Smooth muscle cell (in vitro differentiated cells): ENCODE measurements around the gene CLDN9. TPM values are rescaled to one million over a fixed set of nuclear protein-coding genes. Genes with fewer than 3 reads are reported as not detected.

Experiments
- DNase-seq: peaks from one replicate; lab custom pipeline; 2025; ENCODE audit not compliant: unreplicated experiment; lab: John Stamatoyannopoulos, UW
- H2AFZ ChIP-seq: fragments of 200-600 bp; sonication (generic); 2 replicates; pipeline ENCODE4 v1.6.0; 2016; ENCODE audit warnings: antibody characterized with exemption, low read depth, mild to moderate bottlenecking
- H3F3A ChIP-seq: fragments of 200-600 bp; sonication (generic); 2 replicates; pipeline ENCODE4 v1.6.0; 2017; ENCODE audit warnings: antibody characterized with exemption, low read depth
- H3K27ac ChIP-seq: fragments of 200-600 bp; sonication (generic); 2 replicates; pipeline ENCODE4 v1.5.1; 2016; ENCODE audit warnings: low read depth, mild to moderate bottlenecking
- H3K27me3 ChIP-seq: fragments of 200-600 bp; sonication (generic); 2 replicates; pipeline ENCODE4 v1.6.1; 2016; ENCODE audit warnings: low read depth, mild to moderate bottlenecking
- H3K36me3 ChIP-seq: fragments of 200-600 bp; sonication (generic); 2 replicates; pipeline ENCODE4 v1.5.1; 2016; ENCODE audit warnings: low read depth
- H3K4me1 ChIP-seq: fragments of 200-600 bp; sonication (generic); 2 replicates; pipeline ENCODE4 v1.5.1; 2016; ENCODE audit warnings: low read depth
- H3K4me2 ChIP-seq: fragments of 200-600 bp; sonication (generic); 2 replicates; pipeline ENCODE4 v1.6.0; 2016; ENCODE audit warnings: mild to moderate bottlenecking
- H3K4me3 ChIP-seq: fragments of 200-600 bp; sonication (generic); 2 replicates; pipeline ENCODE4 v1.5.1; 2016; ENCODE audit warnings: mild to moderate bottlenecking
- H3K79me2 ChIP-seq: fragments of 200-600 bp; sonication (generic); 2 replicates; pipeline ENCODE4 v1.6.0; 2016; ENCODE audit warnings: low read depth, mild to moderate bottlenecking
- H3K9ac ChIP-seq: fragments of 200-600 bp; sonication (generic); 2 replicates; pipeline ENCODE4 v1.6.0; 2016; ENCODE audit warnings: low read depth
- H3K9me3 ChIP-seq: fragments of 200-600 bp; sonication (generic); replicated peaks from 2 replicates; pipeline ENCODE4 v1.5.1; 2016; ENCODE audit warnings: low read depth
- H4K20me1 ChIP-seq: fragments of 200-600 bp; sonication (generic); 2 replicates; pipeline ENCODE4 v1.6.0; 2016; ENCODE audit warnings: low read depth
- CTCF ChIP-seq: fragments of 200-600 bp; sonication (generic); IDR thresholded peaks from 2 replicates; pipeline ENCODE4 v1.5.1; 2017; ENCODE audit warnings: borderline replicate concordance, mild to moderate bottlenecking, antibody characterized with exemption; ENCODE audit not compliant: insufficient read depth, poor library complexity, severe bottlenecking
- WGBS: methylation state at CpG from one replicate; pipeline ENCODE4 v1.1.7; 2016; ENCODE audit warnings: low lambda C conversion rate; 5-methylcytosine and 5-hydroxymethylcytosine counted together
- polyA plus RNA-seq: library from polyadenylated mRNA; unstranded; fragments of >200 nt; fragmentation: Nextera tagmentation; extraction: Ambion mirVana; gene quantifications from 2 replicates; pipeline ENCODE4 v1.2.1, GENCODE V29; 2016
- total RNA-seq: library from RNA; depleted of rRNA; stranded (reverse); fragments of >200 nt; gene quantifications from 2 replicates; pipeline ENCODE4 v1.2.3, GENCODE V29; 2014

CLDN9 gene
- total and polyA plus RNA-seq, 2 experiments from 2014 or later: 0.81 to 1.8 TPM

GRCh38 chr16:3047387-3047720 lies 34.6 kb downstream of the CLDN9 start:
- H4K20me1 ChIP-seq: no peaks in the 10 kb centered on the region
- no peaks in the 10 kb centered on the region for H3F3A ChIP-seq
- 29% methylated on average over 13 of the region's 13 CpGs for WGBS
- no peaks in the 10 kb centered on the region for H3K36me3 ChIP-seq
- DNase-seq: no peak
- H3K9me3 ChIP-seq: no peaks in the 10 kb centered on the region
- no peak for TF ChIP-seq CTCF
- H3K4me1 ChIP-seq: peaks cover 11% of the 10 kb centered on the region
- H3K79me2 ChIP-seq: no peaks in the 10 kb centered on the region
- H3K4me2 ChIP-seq: no peak overlapping the region
- no peak overlapping the region for H3K27ac ChIP-seq
- H3K27me3 ChIP-seq: peaks cover 73% of the 10 kb centered on the region
- no peak overlapping the region for H3K9ac ChIP-seq
- no peak overlapping the region for H3K4me3 ChIP-seq
- no peak overlapping the region for H2AFZ ChIP-seq

- no peaks in the 10 kb centered on the region for H3K9me3 ChIP-seq
- H3K36me3 ChIP-seq: no peaks in the 10 kb centered on the region
- no peak overlapping the region for H2AFZ ChIP-seq
- WGBS: 88% methylated on average over 22 of the region's 26 CpGs
- no peak overlapping the region for H3K4me3 ChIP-seq
- peaks cover 9% of the 10 kb centered on the region for H3K4me1 ChIP-seq
- H3K9ac ChIP-seq: no peak overlapping the region
- no peak overlapping the region for H3K27ac ChIP-seq
- H3K27me3 ChIP-seq: peaks cover 46% of the 10 kb centered on the region
- TF ChIP-seq CTCF: no peak
- H3K4me2 ChIP-seq: no peak overlapping the region
- H3K79me2 ChIP-seq: no peaks in the 10 kb centered on the region
- no peak for DNase-seq
- H3F3A ChIP-seq: no peaks in the 10 kb centered on the region
- H4K20me1 ChIP-seq: no peaks in the 10 kb centered on the region
These were observed 37.3 kb downstream of the CLDN9 start for GRCh38 chr16:3049921-3050481.

GRCh38 chr16:3050487-3050886 lies 37.8 kb downstream of the CLDN9 start:
- H3K4me2 ChIP-seq: no peak overlapping the region
- no peak overlapping the region for H3K9ac ChIP-seq
- TF ChIP-seq CTCF: no peak
- H3K4me3 ChIP-seq: no peak overlapping the region
- no peak for DNase-seq
- no peaks in the 10 kb centered on the region for H4K20me1 ChIP-seq
- H3K9me3 ChIP-seq: no peaks in the 10 kb centered on the region
- H3K79me2 ChIP-seq: no peaks in the 10 kb centered on the region
- no peak overlapping the region for H3K27ac ChIP-seq
- peaks cover 41% of the 10 kb centered on the region for H3K27me3 ChIP-seq
- peaks cover 5% of the 10 kb centered on the region for H3K4me1 ChIP-seq
- H2AFZ ChIP-seq: no peak overlapping the region
- H3F3A ChIP-seq: no peaks in the 10 kb centered on the region
- H3K36me3 ChIP-seq: no peaks in the 10 kb centered on the region
- WGBS: 90% methylated on average over 5 of the region's 5 CpGs

GRCh38 chr16:3051009-3051408 lies 38.3 kb downstream of the CLDN9 start:
- 88% methylated on average over 4 of the region's 4 CpGs for WGBS
- Histone ChIP-seq H3K4me3 (no peak overlapping the region), H2AFZ (no peak overlapping the region), H3K79me2 (no peaks in the 10 kb centered on the region), H3K4me2 (no peak overlapping the region), H3K36me3 (no peaks in the 10 kb centered on the region), H3K27ac (no peak overlapping the region), H3K9me3 (no peaks in the 10 kb centered on the region), H3K27me3 (peaks cover 36% of the 10 kb centered on the region), H3K9ac (no peak overlapping the region), H3K4me1 (peaks cover 2% of the 10 kb centered on the region), H4K20me1 (no peaks in the 10 kb centered on the region), H3F3A (no peaks in the 10 kb centered on the region)
- no peak for TF ChIP-seq CTCF
- DNase-seq: no peak
